ENCODE data around the gene GSTO2. TPM values are rescaled to one million over a fixed set of nuclear protein-coding genes. Genes with fewer than 3 reads are reported as not detected.
A peak's percentile ranks its signal among the peaks of the same experiment; 100 is the strongest.

Gene GSTO2
- total and polyA plus RNA-seq, 2 experiments from 2014 or later: 0.37 to 2.5 TPM

GRCh38 chr10:104251443-104251842, 17.5 kb upstream of the GSTO2 start:
- Histone ChIP-seq H3K36me3 (replicated peaks; ENCODE audit: insufficient read depth, low read depth) (no peaks in the 10 kb centered on the region), H3K4me2 (no peak overlapping the region), H3K9me3 (ENCODE audit: low read depth) (no peaks in the 10 kb centered on the region), H3K27ac (no peak overlapping the region), H2AFZ (no peak overlapping the region), H3K27me3 (no peaks in the 10 kb centered on the region), H4K20me1 (ENCODE audit: insufficient read depth, poor library complexity, severe bottlenecking) (no peaks in the 10 kb centered on the region), H3K79me2 (peaks cover 16% of the 10 kb centered on the region), H3K4me1 (ENCODE audit: insufficient read depth) (peaks cover 42% of the 10 kb centered on the region), H3K4me3 (no peak overlapping the region), H3K9me2 (replicated peaks; ENCODE audit: insufficient read depth) (no peaks in the 10 kb centered on the region)
- TF ChIP-seq EZH2phosphoT487 (IDR thresholded peaks at IDR 0.05; ENCODE audit: low read depth, severe bottlenecking, unreplicated experiment): no peak
- TF ChIP-seq EZH2 (IDR thresholded peaks at IDR 0.05; ENCODE audit: borderline replicate concordance): no peak
- TF ChIP-seq, protein P1, sequence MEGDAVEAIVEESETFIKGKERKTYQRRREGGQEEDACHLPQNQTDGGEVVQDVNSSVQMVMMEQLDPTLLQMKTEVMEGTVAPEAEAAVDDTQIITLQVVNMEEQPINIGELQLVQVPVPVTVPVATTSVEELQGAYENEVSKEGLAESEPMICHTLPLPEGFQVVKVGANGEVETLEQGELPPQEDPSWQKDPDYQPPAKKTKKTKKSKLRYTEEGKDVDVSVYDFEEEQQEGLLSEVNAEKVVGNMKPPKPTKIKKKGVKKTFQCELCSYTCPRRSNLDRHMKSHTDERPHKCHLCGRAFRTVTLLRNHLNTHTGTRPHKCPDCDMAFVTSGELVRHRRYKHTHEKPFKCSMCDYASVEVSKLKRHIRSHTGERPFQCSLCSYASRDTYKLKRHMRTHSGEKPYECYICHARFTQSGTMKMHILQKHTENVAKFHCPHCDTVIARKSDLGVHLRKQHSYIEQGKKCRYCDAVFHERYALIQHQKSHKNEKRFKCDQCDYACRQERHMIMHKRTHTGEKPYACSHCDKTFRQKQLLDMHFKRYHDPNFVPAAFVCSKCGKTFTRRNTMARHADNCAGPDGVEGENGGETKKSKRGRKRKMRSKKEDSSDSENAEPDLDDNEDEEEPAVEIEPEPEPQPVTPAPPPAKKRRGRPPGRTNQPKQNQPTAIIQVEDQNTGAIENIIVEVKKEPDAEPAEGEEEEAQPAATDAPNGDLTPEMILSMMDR (IDR thresholded peaks at IDR 0.05; ENCODE audit: poor library complexity): no peak
- WGBS (ENCODE audit: low lambda C conversion rate, missing lambda C conversion rate): 73% methylated on average over 6 of the region's 6 CpGs
- DNase-seq (ENCODE audit: low spot score): no peak

GRCh38 chr10:104252368-104252767, 16.6 kb upstream of the GSTO2 start:
- Histone ChIP-seq H3K36me3 (replicated peaks; ENCODE audit: insufficient read depth, low read depth) (no peaks in the 10 kb centered on the region), H3K9me2 (replicated peaks; ENCODE audit: insufficient read depth) (no peaks in the 10 kb centered on the region), H4K20me1 (ENCODE audit: insufficient read depth, poor library complexity, severe bottlenecking) (no peaks in the 10 kb centered on the region), H2AFZ (no peak overlapping the region), H3K4me1 (ENCODE audit: insufficient read depth) (peaks cover 46% of the 10 kb centered on the region), H3K79me2 (peaks cover 25% of the 10 kb centered on the region), H3K4me2 (peak overlapping the region; percentile 40), H3K4me3 (no peak overlapping the region), H3K9me3 (ENCODE audit: low read depth) (no peaks in the 10 kb centered on the region), H3K27ac (peak overlapping the region; percentile 77), H3K27me3 (no peaks in the 10 kb centered on the region)
- TF ChIP-seq, protein P1 (IDR thresholded peaks at IDR 0.05; ENCODE audit: poor library complexity): no peak
- TF ChIP-seq EZH2phosphoT487 (IDR thresholded peaks at IDR 0.05; ENCODE audit: low read depth, severe bottlenecking, unreplicated experiment) (no peak), EZH2 (IDR thresholded peaks at IDR 0.05; ENCODE audit: borderline replicate concordance) (no peak)
- DNase-seq (ENCODE audit: low spot score): peak; percentile 21

DNA sequence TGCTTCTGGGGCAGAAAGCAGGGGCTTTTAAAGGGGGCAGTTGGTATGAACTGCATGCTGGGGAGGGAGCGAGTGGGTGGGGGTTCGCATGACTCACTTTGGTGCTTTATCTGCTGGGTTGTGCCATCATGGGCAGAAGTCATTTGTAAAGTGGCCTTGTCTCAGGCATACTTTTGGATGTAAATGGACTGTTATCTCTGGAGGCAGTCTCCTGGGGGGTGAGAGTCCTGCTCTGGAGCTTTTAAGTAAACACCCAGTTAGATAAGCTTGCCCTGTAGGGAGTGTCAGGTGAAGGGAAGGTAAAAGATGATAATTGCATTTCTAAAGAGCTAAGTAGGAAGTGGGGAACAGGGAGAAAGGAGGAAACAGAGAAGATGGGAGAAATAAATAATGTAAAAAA, 15.9 kb upstream of the GSTO2 start:
- Histone ChIP-seq H3K4me1 (ENCODE audit: insufficient read depth) (peaks cover 46% of the 10 kb centered on the region), H3K4me3 (no peak overlapping the region), H2AFZ (no peak overlapping the region), H3K27me3 (no peaks in the 10 kb centered on the region), H4K20me1 (ENCODE audit: insufficient read depth, poor library complexity, severe bottlenecking) (no peaks in the 10 kb centered on the region), H3K9me2 (replicated peaks; ENCODE audit: insufficient read depth) (no peaks in the 10 kb centered on the region), H3K27ac (peak overlapping the region; percentile 97), H3K36me3 (replicated peaks; ENCODE audit: insufficient read depth, low read depth) (no peaks in the 10 kb centered on the region), H3K79me2 (peaks cover 32% of the 10 kb centered on the region), H3K9me3 (ENCODE audit: low read depth) (no peaks in the 10 kb centered on the region), H3K4me2 (peak overlapping the region; percentile 88)
- no peak for TF ChIP-seq EZH2 (IDR thresholded peaks at IDR 0.05; ENCODE audit: borderline replicate concordance)
- TF ChIP-seq, protein P1 (IDR thresholded peaks at IDR 0.05; ENCODE audit: poor library complexity): no peak
- TF ChIP-seq EZH2phosphoT487 (IDR thresholded peaks at IDR 0.05; ENCODE audit: low read depth, severe bottlenecking, unreplicated experiment): no peak
- peak; percentile 65 for DNase-seq (ENCODE audit: low spot score)
- 60% methylated on average over 2 of the region's 2 CpGs for WGBS (ENCODE audit: low lambda C conversion rate, missing lambda C conversion rate)

All from hepatocyte (in vitro differentiated cells).